NCI-H2029 treated with DMSO at 0.1 percent for 48 hours (cell line): ENCODE results near the gene MASP1.
"Not testable (repeated sequence)": the region's sequence is repeated elsewhere in the genome, so short reads cannot be mapped to it uniquely, and the experiment has no call there.

Experiments
- DNase-seq: peaks from one replicate; lab custom pipeline; 2025; lab: John Stamatoyannopoulos, UW

MASP1 gene

GRCh38 chr3:187227658-187228258, 63.8 kb downstream of the MASP1 start:
- DNase-seq, result no peak

- no peak for DNase-seq
Measured at GRCh38 chr3:187223799-187224198, 67.7 kb downstream of the MASP1 start.

GRCh38 chr3:187222801-187223200, 68.7 kb downstream of the MASP1 start:
- DNase-seq, result no peak

GRCh38 chr3:187215460-187215859, 76.1 kb downstream of the MASP1 start:
- no peak for DNase-seq

- DNase-seq, result no peak
Measured at GRCh38 chr3:187213616-187214015, 77.9 kb downstream of the MASP1 start.

GRCh38 chr3:187212705-187213104, 78.8 kb downstream of the MASP1 start:
- DNase-seq, result no peak

- DNase-seq, result no peak
Measured at GRCh38 chr3:187212196-187212545, 79.4 kb downstream of the MASP1 start.

- DNase-seq, result no peak
Measured at GRCh38 chr3:187211532-187212195, 79.9 kb downstream of the MASP1 start.

GRCh38 chr3:187210545-187211327, 80.8 kb downstream of the MASP1 start:
- DNase-seq, result no peak

- DNase-seq, result no peak
Measured at GRCh38 chr3:187210091-187210490, 81.4 kb downstream of the MASP1 start.

GRCh38 chr3:187209491-187209890, 82.0 kb downstream of the MASP1 start:
- no peak for DNase-seq

GRCh38 chr3:187208159-187208558, 83.4 kb downstream of the MASP1 start:
- no peak for DNase-seq

- no peak for DNase-seq
Measured at GRCh38 chr3:187207624-187208023, 83.9 kb downstream of the MASP1 start.

- DNase-seq, result no peak
Measured at GRCh38 chr3:187207062-187207461, 84.5 kb downstream of the MASP1 start.

GRCh38 chr3:187205683-187206082, 85.9 kb downstream of the MASP1 start:
- DNase-seq, result no peak

GRCh38 chr3:187199463-187200050, 92.0 kb downstream of the MASP1 start:
- DNase-seq, result not testable (repeated sequence)

GRCh38 chr3:187198490-187198889, 93.0 kb downstream of the MASP1 start:
- DNase-seq, result no peak

GRCh38 chr3:187197335-187197649, 94.2 kb downstream of the MASP1 start, which contains the start of gene RTP1:
Gene RTP1 (plus strand): TSS chr3:187197486. CDS start chr3:187197516, 30 bp downstream.
- no peak for DNase-seq

GRCh38 chr3:187196573-187197334, 94.8 kb downstream of the MASP1 start:
- DNase-seq, result no peak

- DNase-seq, result no peak
Measured at GRCh38 chr3:187193181-187193580, 98.4 kb downstream of the MASP1 start.

GRCh38 chr3:187191271-187191670, 100.3 kb downstream of the MASP1 start:
- DNase-seq, result no peak

- no peak for DNase-seq
Measured at GRCh38 chr3:187188931-187189330, 102.6 kb downstream of the MASP1 start.
